ENCODE data around the gene ZFAND3.

- TF ChIP-seq CTCF (conservative IDR thresholded peaks at IDR 0.05; ENCODE audit: low read depth, low read length) (no peak), EZH2 (IDR thresholded peaks at IDR 0.05; ENCODE audit: borderline replicate concordance, low read depth, low read length, poor library complexity, severe bottlenecking) (no peak)
Observed at GRCh38 chr6:37865504-37865903, 46.0 kb downstream of the ZFAND3 start.
